ENCODE results near the gene TRPV2.

The TRPV2 gene

GRCh38 chr17:16453493-16453851 is 38.1 kb downstream of the TRPV2 start:
- no peak for DNase-seq (ENCODE audit: low spot score)
- no peak for FAIRE-seq

DNA sequence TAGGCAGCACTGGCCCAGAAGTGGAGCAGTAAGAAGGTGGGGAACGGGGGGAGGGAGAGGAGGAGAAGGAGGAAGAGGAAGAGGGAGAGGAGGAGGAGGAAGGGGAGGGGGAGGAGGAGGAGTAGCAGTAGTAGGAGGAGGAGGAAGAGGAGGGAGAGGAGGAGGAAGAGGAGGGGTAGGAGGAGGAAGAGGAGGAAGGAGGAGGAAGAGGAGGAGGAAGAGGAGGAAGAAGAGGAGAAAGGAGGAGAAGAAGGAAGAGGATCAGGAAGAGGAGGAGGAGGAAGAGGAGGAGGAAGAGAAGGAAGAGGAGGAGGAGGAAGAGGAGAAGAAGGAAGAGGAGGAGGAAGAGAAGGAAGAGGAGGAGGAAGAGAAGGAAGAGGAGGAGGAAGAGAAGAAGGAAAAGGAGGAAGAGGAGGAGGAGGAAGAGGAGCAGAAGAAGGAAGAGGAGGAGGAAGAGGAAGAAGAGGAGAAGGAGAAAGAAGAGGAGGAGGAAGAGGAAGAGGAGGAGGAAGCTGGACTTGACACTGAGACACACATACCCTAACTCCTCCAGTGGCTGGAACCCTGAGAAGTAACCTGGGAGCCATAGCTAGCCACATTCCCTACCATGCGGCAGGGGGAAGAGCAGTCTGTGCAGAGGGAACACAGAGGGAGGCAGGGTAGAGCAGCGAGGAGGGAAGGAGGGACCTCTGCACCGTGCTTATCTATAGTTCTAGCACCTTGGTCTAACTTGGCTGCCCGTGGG is 40.8 kb downstream of the TRPV2 start:
- DNase-seq (ENCODE audit: low spot score) (no peak), FAIRE-seq (no peak)

GRCh38 chr17:16456742-16457316 is 41.5 kb downstream of the TRPV2 start:
- FAIRE-seq, result no peak
- no peak for DNase-seq (ENCODE audit: low spot score)

GRCh38 chr17:16459271-16459670 is 43.9 kb downstream of the TRPV2 start:
- DNase-seq (ENCODE audit: low spot score) (no peak), FAIRE-seq (no peak)

DNA sequence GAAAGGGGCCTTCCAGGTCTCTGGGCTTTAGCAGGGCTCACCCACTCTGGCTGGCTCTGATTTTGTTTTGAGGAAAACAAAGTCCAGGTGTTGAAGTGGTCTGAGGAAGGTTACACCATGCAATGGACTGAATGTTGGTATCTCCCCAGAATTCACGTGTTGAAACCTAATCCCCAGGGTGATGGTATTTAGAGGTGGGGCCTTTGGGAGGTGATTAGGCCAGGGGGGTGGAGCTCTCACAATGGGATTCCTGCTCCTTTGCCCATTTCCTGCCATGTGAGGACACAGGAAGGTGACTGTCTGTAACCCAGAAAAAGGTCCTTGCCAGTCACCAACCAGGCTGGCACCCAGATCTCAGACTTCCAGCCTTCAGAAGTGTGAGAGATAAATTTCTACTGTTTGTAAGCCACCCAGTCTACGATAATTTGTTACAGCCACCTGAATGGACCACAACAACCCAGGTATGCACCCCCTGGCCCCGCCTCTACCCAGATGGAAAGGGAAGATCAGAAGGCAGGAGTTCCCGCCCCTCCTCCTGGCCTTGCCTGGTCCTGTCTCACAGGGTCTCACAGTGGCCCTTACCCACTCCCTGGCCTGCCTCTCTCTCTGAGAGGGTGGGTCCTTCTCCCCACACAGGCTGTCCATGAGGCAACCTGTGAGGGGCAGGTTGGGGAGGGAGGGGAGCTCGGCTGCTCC is 44.6 kb downstream of the TRPV2 start:
- no peak for FAIRE-seq

GRCh38 chr17:16460796-16461605 is 45.6 kb downstream of the TRPV2 start:
- no peak for DNase-seq (ENCODE audit: low spot score)
- no peak for FAIRE-seq

More for the DNA sequence above, 44.6 kb downstream of the TRPV2 start:
- DNase-seq (ENCODE audit: low spot score), result no peak

GRCh38 chr17:16461606-16461866 is 46.2 kb downstream of the TRPV2 start:
- DNase-seq (ENCODE audit: low spot score), result no peak
- no peak for FAIRE-seq

- no peak for DNase-seq (ENCODE audit: low spot score)
These were observed 46.9 kb downstream of the TRPV2 start for GRCh38 chr17:16462070-16462864.

DNA sequence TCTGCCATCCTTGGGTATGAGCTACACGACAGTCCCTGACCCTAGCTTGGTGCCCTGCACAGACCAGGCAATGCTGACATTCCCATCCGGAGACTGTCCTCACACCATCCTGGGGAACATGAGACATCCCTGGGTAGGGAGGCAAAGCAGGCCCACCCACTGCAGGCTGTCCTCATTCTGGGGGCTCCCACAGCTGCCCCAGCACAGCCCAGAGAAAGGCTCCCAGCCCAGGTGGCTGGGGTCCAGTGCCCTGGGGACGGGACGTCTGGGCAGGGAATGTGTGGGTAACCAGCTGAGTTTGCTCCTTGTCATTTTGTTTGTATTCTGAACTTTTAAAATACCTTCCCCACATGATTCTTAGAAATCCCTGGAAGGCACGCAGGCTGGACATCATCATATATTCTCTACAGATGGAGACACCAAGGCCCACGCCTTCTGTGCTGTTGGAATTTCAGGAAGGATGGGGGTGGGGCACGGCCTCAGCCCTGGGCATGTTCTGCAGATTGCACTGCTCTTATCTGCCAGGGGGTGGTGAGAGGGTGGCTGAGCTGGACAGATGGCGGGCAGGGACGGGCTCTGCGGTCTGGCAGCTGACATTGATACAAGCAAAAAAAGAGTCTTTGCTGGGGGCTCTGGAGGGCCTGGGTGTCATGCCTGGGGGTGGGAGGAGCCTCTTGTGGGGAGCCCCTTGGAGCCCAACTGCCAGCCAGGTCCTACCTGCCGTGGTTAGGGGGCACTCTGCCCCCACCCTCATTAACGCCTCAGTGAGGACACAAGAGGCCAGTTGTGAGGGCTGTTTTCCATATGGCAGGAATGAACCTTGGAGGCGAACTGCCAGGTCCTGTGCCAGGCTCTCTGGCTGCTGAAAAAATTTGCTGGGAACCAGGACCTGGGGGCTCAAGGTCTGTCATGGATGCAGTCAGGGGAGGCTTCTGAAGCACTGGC is 48.3 kb downstream of the TRPV2 start:
- FAIRE-seq, result no peak

More at GRCh38 chr17:16462070-16462864, 46.9 kb downstream of the TRPV2 start:
- no peak for FAIRE-seq

GRCh38 chr17:16464303-16465051 is 49.1 kb downstream of the TRPV2 start:
- no peak for DNase-seq (ENCODE audit: low spot score)
- FAIRE-seq, result no peak

More for the DNA sequence above, 48.3 kb downstream of the TRPV2 start:
- DNase-seq (ENCODE audit: low spot score), result no peak

DNA sequence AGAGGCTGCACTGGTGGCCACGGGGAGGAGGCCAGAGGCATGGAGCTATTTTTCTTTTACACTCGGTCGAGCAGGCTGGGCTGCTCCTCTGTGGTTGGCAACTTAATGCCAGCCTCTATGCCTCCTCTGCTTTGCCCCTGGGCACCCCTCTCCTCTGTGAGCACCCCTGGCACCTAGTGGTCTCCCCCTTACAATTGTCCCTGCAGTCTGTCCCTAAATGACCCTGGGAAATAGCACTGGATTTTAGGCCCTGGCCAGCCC is 49.6 kb downstream of the TRPV2 start:
- FAIRE-seq (no peak), DNase-seq (ENCODE audit: low spot score) (no peak)

- no peak for FAIRE-seq
- DNase-seq (ENCODE audit: low spot score), result no peak
These were observed 50.5 kb downstream of the TRPV2 start for GRCh38 chr17:16465861-16466338.

DNA sequence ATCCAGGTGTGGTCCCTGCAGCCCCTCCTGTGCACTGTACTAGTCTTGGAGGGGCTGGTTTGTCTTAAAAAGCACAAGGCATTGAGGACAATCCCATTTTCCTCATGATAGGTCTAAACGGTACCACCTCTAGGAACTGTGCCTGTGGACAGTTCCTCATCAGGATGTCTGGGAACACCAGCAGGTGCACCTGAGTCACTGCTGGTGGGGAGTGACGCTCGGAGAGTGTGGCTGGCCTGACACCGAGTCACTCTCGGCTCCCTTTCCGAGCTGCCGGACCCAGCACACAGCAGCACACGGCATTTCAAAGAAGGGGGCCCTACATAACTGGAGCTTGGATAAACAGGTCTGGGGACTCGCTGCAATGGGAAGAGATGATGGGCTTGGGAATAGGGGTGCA is 51.0 kb downstream of the TRPV2 start:
- DNase-seq (ENCODE audit: low spot score) (no peak), FAIRE-seq (no peak)

- DNase-seq (ENCODE audit: low spot score), result no peak
- no peak for FAIRE-seq
These were observed 51.7 kb downstream of the TRPV2 start for GRCh38 chr17:16467044-16467443.

- no peak for DNase-seq (ENCODE audit: low spot score)
- no peak for FAIRE-seq
These were observed 52.5 kb downstream of the TRPV2 start for GRCh38 chr17:16467886-16468285.

DNA sequence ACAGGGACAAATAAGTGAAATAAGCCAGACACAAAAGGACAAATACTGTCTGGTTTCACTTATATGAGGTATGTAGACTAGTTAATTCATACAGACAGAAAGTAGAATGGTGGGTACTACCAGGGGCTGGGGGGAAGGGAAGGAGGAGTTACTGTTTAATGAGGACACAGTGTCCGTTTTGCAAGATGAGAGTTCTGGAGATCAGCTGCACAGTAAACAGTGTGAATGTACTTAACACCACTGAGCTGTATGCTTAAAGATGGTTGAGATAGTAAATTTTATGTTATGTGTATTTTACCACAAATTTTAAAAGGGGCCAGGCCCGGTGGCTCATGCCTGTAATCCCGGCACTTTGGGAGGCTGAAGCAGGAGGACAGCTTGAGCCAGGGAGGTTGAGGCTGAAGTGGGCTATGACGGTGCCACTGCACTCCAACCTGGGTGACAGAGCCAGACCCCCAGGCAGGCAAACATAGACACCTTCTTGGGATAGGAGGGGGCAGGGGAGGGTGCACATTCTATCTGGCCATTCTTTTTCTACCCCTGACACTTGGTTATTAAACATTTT is 53.1 kb downstream of the TRPV2 start:
- no peak for FAIRE-seq

GRCh38 chr17:16470265-16470664 is 54.9 kb downstream of the TRPV2 start:
- DNase-seq (ENCODE audit: low spot score), result no peak
- no peak for FAIRE-seq

More for the DNA sequence above, 53.1 kb downstream of the TRPV2 start:
- DNase-seq (ENCODE audit: low spot score), result no peak

- no peak for DNase-seq (ENCODE audit: low spot score)
- FAIRE-seq, result no peak
These were observed 55.9 kb downstream of the TRPV2 start for GRCh38 chr17:16471295-16471694.

GRCh38 chr17:16472539-16472938 is 57.2 kb downstream of the TRPV2 start:
- no peak for DNase-seq (ENCODE audit: low spot score)

More at GRCh38 chr17:16472539-16472938, 57.2 kb downstream of the TRPV2 start:
- no peak for FAIRE-seq

Measured in RCC 7860 (cell line).